NCI-H2029 treated with DMSO at 0.1 percent for 48 hours (cell line): ENCODE data around the gene PGAP6.
"Not testable (repeated sequence)": the region's sequence is repeated elsewhere in the genome, so short reads cannot be mapped to it uniquely, and the experiment has no call there.

Source experiments
- DNase-seq: peaks from one replicate; lab custom pipeline; 2025; lab: John Stamatoyannopoulos, UW

Gene PGAP6

GRCh38 chr16:381789-382717 is at the start of gene PGAP6:
TSS of gene PGAP6 (minus strand) at chr16:381978. CDS start at chr16:381821, 157 bp downstream.
- DNase-seq: no peak

GRCh38 chr16:430904-431303 is 49.1 kb upstream of the PGAP6 start:
- DNase-seq: no peak

- no peak for DNase-seq
Measured at GRCh38 chr16:427250-427649, 45.5 kb upstream of the PGAP6 start.

- no peak for DNase-seq
Measured at GRCh38 chr16:426906-427249, 45.1 kb upstream of the PGAP6 start.

- DNase-seq: no peak
Measured at GRCh38 chr16:426115-426905, 44.5 kb upstream of the PGAP6 start.

GRCh38 chr16:425740-426114 is 43.9 kb upstream of the PGAP6 start:
- DNase-seq: no peak

- no peak for DNase-seq
Measured at GRCh38 chr16:425082-425718, 43.4 kb upstream of the PGAP6 start, which contains the start of gene RAB11FIP3. TSS of gene RAB11FIP3 (plus strand) at chr16:425649. CDS start at chr16:426007, 358 bp downstream.

- DNase-seq: no peak
Measured at GRCh38 chr16:424623-425081, 42.9 kb upstream of the PGAP6 start.

GRCh38 chr16:424033-424622 is 42.4 kb upstream of the PGAP6 start:
- DNase-seq: no peak

GRCh38 chr16:422179-422578 is 40.4 kb upstream of the PGAP6 start:
- not testable (repeated sequence) for DNase-seq

- not testable (repeated sequence) for DNase-seq
Measured at GRCh38 chr16:415170-415498, 33.4 kb upstream of the PGAP6 start.

- no peak for DNase-seq
Measured at GRCh38 chr16:414395-415169, 32.8 kb upstream of the PGAP6 start.

GRCh38 chr16:411576-412265 is 29.9 kb upstream of the PGAP6 start:
- DNase-seq: no peak

- no peak for DNase-seq
Measured at GRCh38 chr16:410516-411178, 28.9 kb upstream of the PGAP6 start.

- DNase-seq: no peak
Measured at GRCh38 chr16:407253-407652, 25.5 kb upstream of the PGAP6 start.

GRCh38 chr16:405548-406506 is 24.0 kb upstream of the PGAP6 start:
- no peak for DNase-seq

- no peak for DNase-seq
Measured at GRCh38 chr16:404971-405486, 23.3 kb upstream of the PGAP6 start.

- DNase-seq: peak; percentile 56
Measured at GRCh38 chr16:401468-402348, 19.9 kb upstream of the PGAP6 start, which contains the start of gene DECR2. TSS of gene DECR2 (plus strand) at chr16:401885. CDS start at chr16:401964, 79 bp downstream.
